H1 (cell line): ENCODE data around the gene CUL2. TPM values are rescaled to one million over a fixed set of nuclear protein-coding genes. Genes with fewer than 3 reads are reported as not detected.

Experiments used
- CTCF ChIA-PET: fragments of 300-600 bp; sonication (Branson Sonifier 250); formaldehyde crosslinking; loops from one replicate; lab custom pipeline; 2021; ENCODE audit not compliant: partially characterized antibody; lab: Charles Lee
- POLR2A ChIA-PET: fragments of 300-600 bp; sonication (Branson Sonifier 250); formaldehyde crosslinking; loops from one replicate; lab custom pipeline; 2021; ENCODE audit warnings: inconsistent platforms; ENCODE audit not compliant: partially characterized antibody; lab: Charles Lee
- DNase-seq, 2 experiments: peaks; one replicate each; pipeline versions ENCODE4 v3.0.0 to v3.0.0-alpha.2; 2010 to 2022; ENCODE audit warnings: low spot score in 2 of 2, low read depth in 1 of 2, mixed read lengths in 1 of 2
- FAIRE-seq: peaks from 2 replicates; lab custom pipeline; 2011; peaks lifted over from hg19 to GRCh38; lab: Jason Lieb, UNC
- H2AFZ ChIP-seq: 2 replicates; pipeline ENCODE4 v1.8.1; 2012; ENCODE audit warnings: low read length, inconsistent platforms
- H2AK5ac ChIP-seq: 2 replicates; pipeline ENCODE4 v1.6.1; 2013; ENCODE audit warnings: low read depth, low read length
- H2BK120ac ChIP-seq: replicated peaks from 2 replicates; pipeline ENCODE3; 2013; ENCODE audit warnings: low read depth, low read length, inconsistent platforms
- H2BK12ac ChIP-seq: 2 replicates; pipeline ENCODE4 v1.6.1; 2013; ENCODE audit warnings: low read depth, low read length
- H2BK15ac ChIP-seq: 2 replicates; pipeline ENCODE4 v1.6.1; 2013; ENCODE audit warnings: low read length
- H2BK20ac ChIP-seq: 2 replicates; pipeline ENCODE4 v1.6.1; 2013; ENCODE audit warnings: low read length
- H2BK5ac ChIP-seq: 2 replicates; pipeline ENCODE4 v1.6.1; 2013; ENCODE audit warnings: low read depth, low read length
- H3K14ac ChIP-seq: 2 replicates; pipeline ENCODE4 v1.6.1; 2013; ENCODE audit warnings: inconsistent platforms; ENCODE audit not compliant: insufficient read length
- H3K18ac ChIP-seq: 2 replicates; pipeline ENCODE4 v1.6.1; 2013; ENCODE audit warnings: low read length; ENCODE audit errors: extremely low read depth
- H3K23ac ChIP-seq: 2 replicates; pipeline ENCODE4 v1.6.1; 2013; ENCODE audit warnings: inconsistent platforms; ENCODE audit not compliant: insufficient read length
- H3K23me2 ChIP-seq: 2 replicates; pipeline ENCODE4 v1.6.1; 2013; ENCODE audit warnings: low read depth, low read length
- H3K27ac ChIP-seq: 2 replicates; pipeline ENCODE4 v1.6.1; 2011; ENCODE audit warnings: low read depth, low read length, inconsistent platforms
- H3K27me3 ChIP-seq, 4 experiments: replicated peaks in 1 of 4; 1 replicate in 1 of 4; 2 replicates in 3 of 4; pipeline versions ENCODE4 v1.6.1 to v1.8.1; 2011 to 2013; ENCODE audit warnings: low read length in 3 of 4, mild to moderate bottlenecking in 3 of 4, inconsistent platforms in 2 of 4, mixed read lengths in 2 of 4, moderate library complexity in 1 of 4; ENCODE audit not compliant: control insufficient read depth in 3 of 4, insufficient read depth in 3 of 4; ENCODE audit errors: extremely low read depth in 1 of 4
- H3K36me3 ChIP-seq, 4 experiments: 2 replicates each; pipeline versions ENCODE4 v1.6.1 to v1.8.1; 2011 to 2013; ENCODE audit warnings: mild to moderate bottlenecking in 4 of 4, low read length in 3 of 4, moderate library complexity in 2 of 4, control low read depth in 1 of 4, inconsistent platforms in 1 of 4; ENCODE audit not compliant: insufficient read depth in 4 of 4, control insufficient read depth in 2 of 4
- H3K4ac ChIP-seq: replicated peaks from 2 replicates; pipeline ENCODE3; 2013; ENCODE audit warnings: low read length, low read depth, mixed read lengths, inconsistent platforms; ENCODE audit not compliant: insufficient read length
- H3K4me1 ChIP-seq, 4 experiments: replicated peaks in 1 of 4; 1 replicate in 1 of 4; 2 replicates in 3 of 4; pipeline versions ENCODE4 v1.6.1 to v1.8.1; 2011 to 2013; ENCODE audit warnings: low read length in 3 of 4, inconsistent platforms in 2 of 4, mixed read lengths in 1 of 4; ENCODE audit not compliant: insufficient read depth in 4 of 4, control insufficient read depth in 3 of 4
- H3K4me2 ChIP-seq, 2 experiments: 2 replicates each; pipeline versions ENCODE4 v1.6.1 to v1.8.1; 2011 to 2013; ENCODE audit warnings: low read depth in 2 of 2, low read length in 2 of 2, control low read depth in 1 of 2, inconsistent platforms in 1 of 2, mild to moderate bottlenecking in 1 of 2; ENCODE audit not compliant: insufficient read depth in 1 of 2
- H3K4me3 ChIP-seq, 4 experiments: fragments of 200-600, 300-600 bp in 1 of 4; sonication (generic), shearing (Covaris generic), sonication (Bioruptor Twin) in 1 of 4; 2 replicates each; pipeline versions ENCODE4 v1.5.1 to v1.8.1; 2011 to 2016; ENCODE audit warnings: low read length in 4 of 4, low read depth in 3 of 4, control low read depth in 2 of 4, inconsistent platforms in 2 of 4, mild to moderate bottlenecking in 2 of 4, mixed read lengths in 1 of 4, moderate library complexity in 1 of 4; ENCODE audit not compliant: insufficient read depth in 2 of 4; ENCODE audit errors: extremely low read depth in 1 of 4
- H3K56ac ChIP-seq: replicated peaks from 2 replicates; pipeline ENCODE3; 2013; ENCODE audit warnings: low read depth, mild to moderate bottlenecking, mixed read lengths, low read length, inconsistent platforms; ENCODE audit not compliant: insufficient read length
- H3K79me1 ChIP-seq: 2 replicates; pipeline ENCODE4 v1.6.1; 2013; ENCODE audit warnings: low read depth, low read length, control low read depth
- H3K79me2 ChIP-seq, 2 experiments: 2 replicates each; pipeline versions ENCODE4 v1.6.1 to v1.8.1; 2012 to 2013; ENCODE audit warnings: low read length in 2 of 2, mild to moderate bottlenecking in 2 of 2, inconsistent platforms in 1 of 2; ENCODE audit not compliant: insufficient read depth in 2 of 2, control insufficient read depth in 1 of 2
- H3K9ac ChIP-seq, 4 experiments: replicated peaks in 1 of 4; 1 replicate in 1 of 4; 2 replicates in 3 of 4; pipeline versions ENCODE4 v1.6.1 to v1.8.1; 2011 to 2013; ENCODE audit warnings: low read depth in 3 of 4, low read length in 3 of 4, control low read depth in 2 of 4, mild to moderate bottlenecking in 2 of 4, moderate library complexity in 2 of 4, inconsistent platforms in 1 of 4; ENCODE audit errors: extremely low read depth in 1 of 4
- H3K9me3 ChIP-seq, 2 experiments: 2 replicates each; pipeline versions ENCODE4 v1.6.1 to v1.8.1; 2012 to 2013; ENCODE audit warnings: mild to moderate bottlenecking in 2 of 2, moderate library complexity in 2 of 2, control low read depth in 1 of 2, inconsistent platforms in 1 of 2, low read depth in 1 of 2, low read length in 1 of 2, mixed read lengths in 1 of 2; ENCODE audit not compliant: insufficient read depth in 2 of 2
- H4K20me1 ChIP-seq, 2 experiments: replicated peaks in 1 of 2; 2 replicates each; pipeline versions ENCODE3 to v1.8.1; 2011 to 2013; ENCODE audit warnings: inconsistent platforms in 2 of 2, low read length in 2 of 2, mild to moderate bottlenecking in 1 of 2; ENCODE audit not compliant: insufficient read depth in 2 of 2, control insufficient read depth in 1 of 2
- H4K5ac ChIP-seq: 2 replicates; pipeline ENCODE4 v1.6.1; 2013; ENCODE audit warnings: low read length, low read depth, mixed read lengths, inconsistent platforms; ENCODE audit not compliant: insufficient read length
- H4K8ac ChIP-seq: 2 replicates; pipeline ENCODE4 v1.8.0; 2013; ENCODE audit warnings: mild to moderate bottlenecking, moderate library complexity, low read length, inconsistent platforms; ENCODE audit not compliant: insufficient read depth; ENCODE audit errors: extremely low read depth
- H4K91ac ChIP-seq: replicated peaks from 2 replicates; pipeline ENCODE3; 2013; ENCODE audit warnings: low read length, mixed read lengths, inconsistent platforms; ENCODE audit not compliant: insufficient read length
- POU5F1 ChIP-seq: IDR thresholded peaks from 2 replicates; pipeline ENCODE4 v1.6.1; 2011; ENCODE audit warnings: low read depth, mild to moderate bottlenecking, low read length, moderate library complexity
- WGBS, 2 experiments: shearing (Covaris generic) in 1 of 2; methylation state at CpG; one replicate each; pipeline versions ENCODE4 v1.1.6 to v1.1.7; 2013 to 2015; ENCODE audit warnings: low lambda C conversion rate in 2 of 2, mixed read lengths in 2 of 2, inconsistent platforms in 1 of 2, low coverage in 1 of 2, missing lambda C conversion rate in 1 of 2; ENCODE audit not compliant: insufficient replicate concordance in 2 of 2, insufficient coverage in 1 of 2, insufficient read length in 1 of 2; ENCODE audit errors: extremely low coverage in 1 of 2, missing lambda C conversion rate in 1 of 2; 5-methylcytosine and 5-hydroxymethylcytosine counted together
- polyA plus RNA-seq, 7 experiments: library from polyadenylated mRNA; depleted of rRNA in 3 of 7; stranded (reverse) in 5 of 7; unstranded in 2 of 7; fragments of >200 nt in 5 of 7; fragments of 200-250 nt in 2 of 7; gene quantifications; 1 replicate in 5 of 7; 2 replicates in 1 of 7; 4 replicates in 1 of 7; pipeline versions ENCODE4 v1.2.1 to v1.2.3, GENCODE V29; 2011 to 2013; ENCODE audit warnings: missing spikeins in 2 of 7, mixed read lengths in 2 of 7
- total RNA-seq: library from RNA; stranded (reverse); fragmentation: NEBNext Ultra II Directional; extraction: Animal tissue kit (Norgen Biotek cat#: 25700); gene quantifications from 2 replicates; pipeline ENCODE4 v1.2.1, GENCODE V29; 2021

The CUL2 gene
- total and polyA plus RNA-seq, 2 of the 8 experiments (the other 6 are each of a cell fraction or from before 2014, with no cell fraction given) = 10.2 to 43.1 TPM

DNA sequence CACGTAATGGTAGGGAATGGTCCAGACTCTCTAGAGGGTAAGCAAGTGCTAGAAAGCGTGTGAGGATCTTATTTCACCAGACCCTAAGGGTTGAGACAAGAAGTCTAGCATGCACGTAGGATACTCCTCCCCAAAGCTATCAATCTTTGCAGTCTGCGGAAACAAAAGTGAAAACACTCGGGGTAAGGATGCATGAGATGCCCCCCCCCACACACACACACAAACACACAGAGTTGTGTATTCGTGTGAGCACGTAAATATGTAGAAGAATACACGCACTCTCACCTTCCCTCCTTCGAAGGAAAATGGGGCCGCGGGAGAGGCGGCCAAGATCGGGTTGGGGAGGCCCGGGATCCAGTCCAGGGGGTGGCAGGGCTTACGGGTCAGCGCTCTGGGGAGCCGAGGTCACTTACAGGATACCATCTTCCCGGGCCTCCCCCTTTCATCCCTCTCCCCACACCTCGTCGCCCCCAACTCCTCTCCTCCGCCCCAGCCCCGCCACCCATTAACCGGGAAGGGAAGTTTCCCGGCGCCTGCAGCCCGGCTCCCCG lies 455 bp downstream of the CUL2 start:
- Histone ChIP-seq H3K14ac (no peak overlapping the region), H3K56ac (no peak overlapping the region), H3K79me2 (peaks cover 3 to 44% of the 10 kb centered on the region in 2 experiments; a peak in 3 of 4 replicates), H4K8ac (no peak overlapping the region), H2BK12ac (no peak overlapping the region), H3K36me3 (no peaks in the 10 kb centered on the region), H2BK120ac (no peak overlapping the region), H3K4me1 (no peaks in the 10 kb centered on the region), H2AK5ac (no peak overlapping the region), H4K5ac (no peak overlapping the region), H3K9ac (peak overlapping the region; percentile 35 to 66 (median 60); a peak in 6 of 7 replicates), H3K18ac (no peak overlapping the region; the same call in 1 of the 2 replicates), H2BK15ac (no peak overlapping the region), H3K4me2 (peak overlapping the region; percentile 80 to 88), H2BK5ac (no peak overlapping the region), H3K4me3 (peak overlapping the region; percentile 89 to 97 (median 95)), H4K91ac (no peak overlapping the region), H3K4ac (no peak overlapping the region), H3K79me1 (peaks cover 2% of the 10 kb centered on the region; the same call in 1 of the 2 replicates), H3K9me3 (peaks cover 0 to 6% of the 10 kb centered on the region in 2 experiments; a peak in 2 of 4 replicates), H2AFZ (0 out of 2 replicates have a peak overlapping the region, but pooled peaks have one; percentile 26), H2BK20ac (no peak overlapping the region), H3K27me3 (no peaks in the 10 kb centered on the region), H4K20me1 (peaks cover 0 to 1% of the 10 kb centered on the region in 2 experiments), H3K27ac (no peak overlapping the region), H3K23ac (no peak overlapping the region), H3K23me2 (peaks cover 7% of the 10 kb centered on the region)
- FAIRE-seq = no peak
- 3% methylated on average over 12 of the region's 27 CpGs; no CpG with 5 or more reads in 1 of the 2 experiments for WGBS, 2 experiments
- DNase-seq = no peak
- CTCF ChIA-PET = interaction anchor here (0.6 to 1.7 kb wide), 2 partner anchors 9 to 95 kb away, joined by 3 to 5 read pairs; no protein-coding TSS in a partner anchor
- POLR2A ChIA-PET = interaction anchor here (0.6 to 1.5 kb wide), 2 partner anchors 10 to 12 kb away, joined by 3 to 6 read pairs; no protein-coding TSS in a partner anchor
- no peak for TF ChIP-seq POU5F1
